Activated CD4-positive, alpha-beta T cell treated with anti-CD3 and anti-CD28 coated beads, Interleukin-2, amount 50 U/mL, for 24 hours (primary cell): ENCODE results near the gene CDC42EP1.
"Not testable (repeated sequence)": the region's sequence is repeated elsewhere in the genome, so short reads cannot be mapped to it uniquely, and the experiment has no call there.

Experiments used
- DNase-seq, 2 donors: peaks; one replicate each; pipeline ENCODE4 v3.0.0-alpha.2; 2020; ENCODE audit warnings: low read depth in 1 of 2, low spot score in 1 of 2

Gene CDC42EP1

GRCh38 chr22:37610153-37610475 is 49.8 kb downstream of the CDC42EP1 start:
- not testable (repeated sequence) for DNase-seq

DNA sequence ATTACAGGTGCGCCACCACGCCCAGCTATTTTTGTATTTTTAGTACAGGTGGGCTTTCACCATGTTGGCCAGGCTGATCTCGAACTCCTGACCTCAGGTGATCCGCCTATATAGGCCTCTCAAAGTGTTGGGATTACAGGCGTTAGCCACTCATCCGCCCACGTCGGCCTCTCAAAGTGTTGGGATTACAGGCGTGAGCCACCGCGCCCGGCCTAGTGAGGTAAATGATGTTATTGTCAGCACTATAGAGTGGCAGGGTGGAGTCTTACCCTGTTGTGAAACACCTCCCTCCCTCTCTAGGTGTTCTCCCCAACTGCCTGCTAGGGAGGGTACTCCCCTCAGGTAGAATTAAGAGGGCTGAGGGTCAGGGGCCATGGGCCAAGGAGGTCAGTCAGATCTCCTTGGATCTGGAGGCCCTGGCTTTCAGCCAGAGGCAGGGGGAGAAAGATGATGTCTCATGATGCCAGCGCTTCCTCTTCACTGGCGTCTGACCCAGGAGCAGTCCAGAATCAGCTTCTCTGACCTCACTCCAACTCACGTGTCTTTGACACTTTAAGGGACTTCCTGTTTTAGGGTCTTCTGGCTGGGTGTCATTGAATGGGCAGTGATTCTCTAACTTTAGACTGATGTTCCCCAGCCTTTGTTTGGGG is 50.3 kb downstream of the CDC42EP1 start:
- DNase-seq, result no peak

- no peak for DNase-seq
These were observed 50.9 kb downstream of the CDC42EP1 start for GRCh38 chr22:37611207-37611606.

DNA sequence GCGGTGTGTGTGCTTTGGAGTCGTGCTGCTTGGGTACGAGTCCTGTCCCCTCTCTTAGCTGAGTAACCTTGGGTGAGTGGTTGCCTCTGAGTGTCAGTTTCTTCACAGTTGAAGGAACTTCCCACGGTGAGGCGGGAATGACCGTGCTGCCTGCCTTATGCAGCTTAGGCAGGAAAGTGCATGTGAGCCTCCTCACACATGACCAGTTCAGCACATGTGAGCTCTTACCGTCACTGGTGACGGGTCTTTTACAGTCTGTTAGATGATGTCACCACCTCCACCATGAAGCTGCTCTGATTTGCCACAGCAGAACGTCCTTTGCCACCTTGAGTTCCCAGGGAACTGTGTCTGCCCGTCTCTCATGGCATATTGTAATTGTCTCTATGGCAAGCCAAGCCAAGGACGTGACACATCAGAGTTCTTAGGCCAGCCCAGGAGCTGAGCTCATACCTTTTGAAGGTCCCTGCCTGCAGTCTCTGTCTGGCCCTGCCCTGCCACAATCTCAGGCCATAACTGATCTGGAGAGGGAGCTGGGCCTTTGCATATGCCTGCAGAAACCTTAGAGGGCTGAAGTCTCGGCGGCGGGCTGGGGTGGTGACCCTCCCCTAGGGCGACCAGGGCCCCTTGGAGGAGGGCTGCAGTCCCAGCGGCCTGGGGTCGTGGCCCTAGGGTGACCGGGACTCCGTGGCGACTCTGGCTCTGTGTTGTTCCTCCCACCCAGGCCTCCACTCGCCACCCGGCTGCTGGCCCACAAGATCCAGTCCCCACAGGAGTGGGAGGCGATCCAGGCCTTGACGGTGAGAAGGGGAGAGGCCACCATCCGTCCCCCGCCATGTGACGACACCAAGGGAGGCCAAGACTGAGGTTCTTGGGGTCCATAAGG is 56.2 kb downstream of the CDC42EP1 start:
- no peak for DNase-seq

GRCh38 chr22:37617431-37617830 is 57.2 kb downstream of the CDC42EP1 start:
- DNase-seq, result no peak

GRCh38 chr22:37618072-37618656 is 57.9 kb downstream of the CDC42EP1 start:
- no peak for DNase-seq

- no peak for DNase-seq
These were observed 58.4 kb downstream of the CDC42EP1 start for GRCh38 chr22:37618674-37619073.
